Activated CD4-positive, alpha-beta T cell treated with anti-CD3 and anti-CD28 coated beads, Interleukin-2, amount 50 U/mL, for 1 hour (primary cell): ENCODE data around the gene CTNNAL1.

Experiments
- DNase-seq: peaks from one replicate; pipeline ENCODE4 v3.0.0-alpha.2; 2020

The CTNNAL1 gene

GRCh38 chr9:109026306-109026705 lies 13.0 kb upstream of the CTNNAL1 start:
- no peak for DNase-seq

GRCh38 chr9:109022873-109023272 lies 9.6 kb upstream of the CTNNAL1 start:
- no peak for DNase-seq

- no peak for DNase-seq
Measured at GRCh38 chr9:109020581-109021511, 7.5 kb upstream of the CTNNAL1 start.

GRCh38 chr9:109020113-109020512 lies 6.8 kb upstream of the CTNNAL1 start:
- no peak for DNase-seq

GRCh38 chr9:109019420-109019819 lies 6.1 kb upstream of the CTNNAL1 start:
- DNase-seq: no peak

GRCh38 chr9:109017493-109017892 lies 4.2 kb upstream of the CTNNAL1 start:
- no peak for DNase-seq

GRCh38 chr9:109017061-109017460 lies 3.8 kb upstream of the CTNNAL1 start:
- DNase-seq: no peak

- DNase-seq: no peak
Measured at GRCh38 chr9:109016132-109016531, 2.8 kb upstream of the CTNNAL1 start.

- no peak for DNase-seq
Measured at GRCh38 chr9:109014608-109015280, 1.4 kb upstream of the CTNNAL1 start.

- no peak for DNase-seq
Measured at GRCh38 chr9:109013679-109014607, 644 bp upstream of the CTNNAL1 start.

- peak; percentile 33 for DNase-seq
Measured at GRCh38 chr9:109012009-109012875, 1.1 kb downstream of the CTNNAL1 start.

- DNase-seq: no peak
Measured at GRCh38 chr9:109011231-109011671, 2.0 kb downstream of the CTNNAL1 start.

- peak; percentile 49 for DNase-seq
Measured at GRCh38 chr9:109010746-109011145, 2.6 kb downstream of the CTNNAL1 start.

GRCh38 chr9:109005678-109006077 lies 7.6 kb downstream of the CTNNAL1 start:
- DNase-seq: no peak

- no peak for DNase-seq
Measured at GRCh38 chr9:109003116-109003515, 10.2 kb downstream of the CTNNAL1 start.

- DNase-seq: no peak
Measured at GRCh38 chr9:109002141-109002540, 11.2 kb downstream of the CTNNAL1 start.

GRCh38 chr9:109001275-109001676 lies 12.0 kb downstream of the CTNNAL1 start:
- DNase-seq: no peak

- DNase-seq: no peak
Measured at GRCh38 chr9:108997112-108997511, 16.2 kb downstream of the CTNNAL1 start.

GRCh38 chr9:108996643-108997042 lies 16.7 kb downstream of the CTNNAL1 start:
- DNase-seq: no peak

- no peak for DNase-seq
Measured at GRCh38 chr9:108994695-108995094, 18.6 kb downstream of the CTNNAL1 start.

GRCh38 chr9:108991479-108991878 lies 21.8 kb downstream of the CTNNAL1 start:
- DNase-seq: no peak

- no peak for DNase-seq
Measured at GRCh38 chr9:108983885-108984284, 29.4 kb downstream of the CTNNAL1 start.
